NCI-H510A (cell line): ENCODE results near the gene TOR1AIP2.
"Not testable (repeated sequence)": the region's sequence is repeated elsewhere in the genome, so short reads cannot be mapped to it uniquely, and the experiment has no call there.

Source experiments
- DNase-seq: peaks from one replicate; lab custom pipeline; 2025; lab: John Stamatoyannopoulos, UW

The TOR1AIP2 gene

DNA sequence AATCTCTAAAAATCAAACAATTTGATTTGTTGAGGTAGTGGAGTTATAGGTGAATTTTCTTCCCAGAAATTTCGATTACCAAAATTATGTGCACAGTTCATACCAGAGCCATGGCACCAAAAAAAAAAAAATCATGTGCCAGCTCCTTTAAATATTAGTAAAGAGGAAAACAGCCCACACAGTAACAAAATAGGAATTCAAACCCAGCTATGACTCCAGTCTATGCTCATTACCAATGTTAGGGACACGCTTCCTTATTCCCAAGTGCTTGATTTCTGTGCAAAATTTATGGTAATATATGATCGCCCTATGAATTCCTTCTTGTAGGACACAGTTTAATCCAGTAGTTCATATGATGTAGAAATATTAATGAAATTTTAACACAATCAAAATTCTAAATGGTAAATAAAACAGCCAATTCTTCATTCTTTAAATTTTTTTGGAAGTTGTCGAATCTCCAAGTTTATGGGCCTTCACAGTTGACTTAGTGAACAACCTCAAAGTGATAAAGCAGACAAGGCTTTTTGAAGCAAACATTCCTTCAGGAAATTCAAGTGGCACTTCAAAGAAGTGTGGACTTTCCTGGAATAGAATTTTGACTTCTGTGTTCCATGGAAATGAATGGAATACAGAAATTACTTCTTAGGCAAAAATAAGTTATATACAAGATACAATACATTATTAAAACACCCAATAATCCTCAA, 1.9 kb downstream of the TOR1AIP2 start:
- DNase-seq, result no peak

DNA sequence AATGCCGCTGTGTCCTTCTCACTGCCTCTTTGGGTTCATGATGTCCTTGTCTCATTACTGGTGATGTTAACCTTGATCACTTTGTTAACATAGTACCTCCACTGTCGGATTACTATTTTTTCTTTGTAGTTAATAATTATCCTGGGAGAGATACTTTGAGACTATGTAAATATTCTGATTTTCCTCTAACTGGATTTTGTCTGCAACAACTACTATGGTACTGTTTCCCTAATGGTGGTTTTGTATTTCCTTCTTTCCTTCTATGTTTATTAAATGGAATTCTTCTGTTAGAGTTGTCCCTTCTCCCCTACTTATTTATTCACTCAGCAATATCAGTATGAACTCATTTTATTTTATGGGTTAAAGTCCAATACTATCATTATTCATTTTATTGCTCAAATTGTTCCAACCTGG, 4.2 kb downstream of the TOR1AIP2 start:
- DNase-seq, result no peak

DNA sequence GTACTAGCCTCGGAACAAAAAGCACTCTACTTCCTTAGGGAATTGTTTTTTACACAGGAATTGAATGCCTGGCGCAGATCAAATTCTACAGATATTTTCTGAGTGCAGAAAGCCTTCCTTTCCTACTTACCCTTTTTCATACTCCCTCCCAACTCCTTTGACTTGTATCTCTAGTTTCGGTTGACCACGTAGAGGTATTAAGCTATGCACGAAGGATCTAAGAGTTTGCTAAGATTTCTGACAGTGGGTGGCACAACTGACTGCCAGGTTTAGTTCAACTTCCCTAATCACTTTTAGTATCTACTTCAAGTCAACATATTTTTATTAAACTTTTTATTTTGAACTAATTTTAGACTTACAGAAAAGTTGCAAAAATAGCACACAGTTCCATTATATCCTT, 5.0 kb downstream of the TOR1AIP2 start:
- no peak for DNase-seq

- no peak for DNase-seq
Measured at GRCh38 chr1:179871940-179872339, 5.7 kb downstream of the TOR1AIP2 start.

DNA sequence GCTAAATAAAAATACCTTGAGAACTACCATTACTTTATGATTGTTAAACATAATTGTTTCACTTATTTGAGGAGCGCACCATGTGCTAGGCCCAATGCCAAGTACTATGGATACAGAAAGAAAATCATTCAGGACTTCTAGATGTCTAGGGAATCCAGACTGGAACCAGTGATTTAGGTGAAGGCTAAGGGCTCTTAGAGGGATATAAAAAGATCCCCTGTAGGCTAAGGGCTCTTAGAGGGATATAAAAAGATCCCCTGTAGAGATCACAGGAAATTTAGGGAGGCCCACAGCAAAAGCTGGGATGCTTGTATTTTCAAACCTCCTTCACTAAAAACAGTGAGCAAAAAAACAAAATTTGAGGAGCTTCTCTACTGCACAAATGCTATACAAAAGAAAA, 6.7 kb downstream of the TOR1AIP2 start:
- no peak for DNase-seq

- peak; percentile 10 for DNase-seq
Measured at GRCh38 chr1:179867493-179868330, 9.9 kb downstream of the TOR1AIP2 start.

DNA sequence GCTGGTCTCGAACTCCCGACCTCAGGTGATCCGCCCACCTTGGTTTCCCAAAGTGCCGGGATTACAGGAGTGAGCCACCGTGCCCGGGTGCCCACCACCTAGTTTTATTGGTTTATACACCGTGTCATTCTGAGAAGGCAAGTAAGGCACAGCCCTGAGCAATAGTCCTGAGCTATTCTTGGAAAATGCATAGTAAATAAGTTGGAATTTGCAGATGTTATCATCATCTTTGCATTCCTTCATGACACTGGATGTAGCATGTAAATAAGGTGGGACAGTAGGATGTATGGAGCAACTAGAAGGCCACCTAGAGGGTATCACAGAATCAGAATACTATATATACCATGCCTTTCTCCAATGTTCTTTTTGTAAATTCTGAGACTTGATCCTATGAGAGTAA, 11.0 kb downstream of the TOR1AIP2 start:
- DNase-seq, result no peak

- no peak for DNase-seq
Measured at GRCh38 chr1:179865377-179865776, 12.2 kb downstream of the TOR1AIP2 start.

DNA sequence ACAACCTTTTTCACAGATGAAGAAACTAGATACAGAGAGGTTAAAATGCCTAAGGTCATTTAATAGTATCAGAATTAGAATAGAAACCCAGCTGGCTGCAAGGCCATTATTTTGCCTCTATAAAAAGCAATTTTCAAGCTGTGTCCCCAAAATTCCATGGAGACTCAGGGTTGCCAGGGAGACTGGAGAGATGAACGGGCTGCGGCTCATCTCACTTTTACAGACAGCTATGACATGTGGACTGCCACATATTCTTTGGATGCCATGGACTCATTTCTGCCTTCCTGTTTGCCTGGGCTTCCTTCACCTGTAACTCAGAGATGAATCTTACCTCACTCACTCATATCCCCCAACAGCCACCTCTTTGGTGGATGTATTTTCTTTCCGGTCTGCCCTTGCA, 17.0 kb downstream of the TOR1AIP2 start:
- no peak for DNase-seq

GRCh38 chr1:179857009-179857408, 20.6 kb downstream of the TOR1AIP2 start:
- no peak for DNase-seq

DNA sequence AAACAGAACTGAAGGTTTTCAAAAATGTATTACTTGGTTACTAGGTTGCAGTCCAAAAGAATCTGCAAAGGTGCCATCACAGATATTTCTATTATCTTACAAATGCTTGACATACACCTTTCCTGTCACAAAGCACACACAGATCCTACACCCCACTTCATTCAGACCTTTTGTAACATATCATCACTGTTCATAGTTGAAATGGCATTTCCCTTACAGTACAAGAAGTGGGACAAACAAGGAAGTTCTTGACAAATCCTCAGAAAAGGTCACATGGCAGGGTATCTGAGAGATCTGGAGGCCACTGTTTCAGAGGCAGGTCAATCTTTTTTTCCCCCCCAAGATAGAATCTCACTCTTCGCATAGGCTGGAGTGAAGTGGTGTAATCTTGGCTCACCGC, 21.3 kb downstream of the TOR1AIP2 start:
- no peak for DNase-seq

- DNase-seq, result not testable (repeated sequence)
Measured at GRCh38 chr1:179855831-179856230, 21.8 kb downstream of the TOR1AIP2 start.

DNA sequence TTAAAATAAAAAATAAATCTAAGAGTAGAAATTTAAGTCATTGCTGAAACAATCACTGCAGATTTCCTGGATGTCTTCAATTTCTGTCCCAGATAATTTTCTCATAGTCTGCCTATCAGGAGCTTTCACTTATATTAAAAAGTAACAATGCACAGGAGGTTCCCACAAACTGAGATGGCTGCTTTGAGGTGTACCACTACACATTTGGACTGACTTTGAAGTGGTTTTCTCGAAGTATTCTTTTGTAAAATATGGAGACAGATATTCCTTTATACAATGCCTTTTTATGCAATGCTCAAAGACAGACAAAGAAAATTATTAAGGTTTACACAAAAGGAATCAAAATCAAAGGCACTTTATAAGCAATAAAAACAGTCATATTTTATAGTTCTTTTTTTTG, 24.5 kb downstream of the TOR1AIP2 start:
- DNase-seq, result no peak

DNA sequence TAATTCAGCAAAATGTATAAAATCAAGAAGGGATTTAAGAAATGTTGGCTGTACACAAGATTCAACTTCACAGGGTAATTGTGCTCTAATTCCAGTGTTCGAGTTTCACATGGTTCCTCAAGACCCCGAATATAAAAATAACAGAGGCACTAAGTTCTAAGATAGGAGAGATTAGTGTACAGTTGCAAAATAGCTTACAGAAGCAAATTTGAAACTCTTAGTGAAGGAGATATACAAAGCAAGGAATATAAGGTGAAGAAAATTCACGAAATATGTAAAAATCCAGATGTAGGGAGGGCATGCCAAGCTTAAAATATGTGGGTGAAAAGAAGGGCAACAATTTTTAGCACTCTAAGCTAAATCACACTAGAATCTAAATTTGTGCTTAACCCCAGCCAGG, 29.4 kb downstream of the TOR1AIP2 start:
- no peak for DNase-seq

DNA sequence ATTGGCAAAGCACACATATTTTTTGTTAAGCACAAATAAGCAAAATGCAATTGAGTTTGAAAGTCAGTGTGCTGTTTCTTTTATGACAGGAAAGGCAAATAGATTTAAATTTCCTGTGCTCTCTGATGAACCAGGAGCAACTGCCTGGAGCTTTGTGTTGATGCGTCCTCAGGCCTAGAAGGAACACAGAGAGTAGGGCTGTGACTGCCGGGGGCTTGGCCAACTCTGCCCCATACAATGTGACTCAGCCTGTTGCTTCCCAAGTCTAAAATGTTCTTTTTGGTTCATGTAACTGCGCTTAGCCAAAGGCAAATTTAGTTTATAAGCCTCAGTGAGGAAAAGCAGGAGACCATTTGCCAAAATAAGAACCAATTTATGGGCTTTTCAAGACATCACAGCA, 37.5 kb downstream of the TOR1AIP2 start:
- DNase-seq, result no peak

- DNase-seq, result not testable (repeated sequence)
Measured at GRCh38 chr1:179836686-179837445, 40.7 kb downstream of the TOR1AIP2 start.

DNA sequence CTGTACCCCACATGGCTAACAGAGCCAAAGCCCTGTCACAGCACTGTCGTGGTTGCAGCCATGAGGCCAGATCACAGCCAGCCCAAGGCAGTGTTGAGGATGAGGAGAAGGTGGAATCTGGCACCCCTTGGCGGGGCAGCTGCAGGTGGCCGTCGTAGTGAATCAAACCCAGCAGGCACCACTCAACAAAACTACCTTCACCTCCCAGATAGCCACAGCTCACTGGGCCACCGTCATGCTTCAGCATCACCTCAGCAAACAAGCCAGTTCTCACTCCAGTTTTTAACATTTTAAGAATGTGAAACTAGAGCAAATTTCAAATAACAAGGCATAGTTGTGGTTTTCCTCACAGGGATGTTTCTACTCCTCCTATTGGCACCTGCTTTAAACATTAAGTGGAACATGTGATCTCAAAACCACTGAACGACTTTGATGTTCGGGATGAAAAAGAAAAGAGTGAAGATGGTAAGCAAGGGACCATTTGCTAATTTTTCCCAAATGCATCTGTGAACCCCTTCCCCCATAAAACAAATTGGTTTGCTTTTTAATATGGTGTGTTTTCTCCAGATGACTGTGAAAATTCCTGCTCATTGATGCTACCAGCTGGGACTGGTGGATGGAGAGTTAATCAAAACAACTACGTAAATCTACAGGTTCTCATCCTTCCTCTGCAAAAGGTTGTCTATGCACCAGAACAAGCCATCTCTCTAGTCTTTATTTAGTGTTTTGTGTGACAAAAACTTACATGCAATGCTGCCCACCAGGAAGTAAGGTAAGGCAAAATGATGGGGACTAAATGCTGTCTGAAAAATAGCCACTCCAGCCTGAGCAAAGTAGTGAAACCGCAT, 45.5 kb downstream of the TOR1AIP2 start:
- no peak for DNase-seq

GRCh38 chr1:179831225-179831624, 46.4 kb downstream of the TOR1AIP2 start:
- DNase-seq, result peak; percentile 63

DNA sequence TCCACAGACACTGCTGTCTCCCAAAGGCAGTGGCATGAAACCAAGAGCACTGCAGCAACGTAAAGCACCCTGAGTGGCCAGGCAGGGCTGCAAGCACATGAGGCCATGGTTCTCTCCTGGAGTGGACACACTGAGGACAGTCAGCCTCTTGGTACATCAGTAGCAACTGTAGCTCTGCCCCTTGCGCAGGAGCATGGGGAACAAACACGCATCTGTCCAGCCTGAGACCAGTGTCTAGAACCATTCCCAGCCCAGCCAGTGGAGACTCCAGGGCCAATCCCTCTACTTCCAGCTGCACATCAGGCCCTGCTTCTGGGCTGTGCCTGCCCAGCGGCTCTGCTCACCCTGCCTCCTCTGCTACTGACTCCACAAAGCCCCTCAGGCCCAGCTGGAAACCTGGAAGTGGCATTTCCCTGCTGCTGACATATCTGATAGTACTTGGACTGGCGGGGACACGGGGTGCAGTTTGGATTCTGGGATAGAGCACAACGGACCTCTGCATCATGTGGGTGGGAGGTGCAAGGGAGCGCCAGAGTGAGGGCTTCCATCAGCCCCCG, 49.0 kb downstream of the TOR1AIP2 start:
- no peak for DNase-seq

DNA sequence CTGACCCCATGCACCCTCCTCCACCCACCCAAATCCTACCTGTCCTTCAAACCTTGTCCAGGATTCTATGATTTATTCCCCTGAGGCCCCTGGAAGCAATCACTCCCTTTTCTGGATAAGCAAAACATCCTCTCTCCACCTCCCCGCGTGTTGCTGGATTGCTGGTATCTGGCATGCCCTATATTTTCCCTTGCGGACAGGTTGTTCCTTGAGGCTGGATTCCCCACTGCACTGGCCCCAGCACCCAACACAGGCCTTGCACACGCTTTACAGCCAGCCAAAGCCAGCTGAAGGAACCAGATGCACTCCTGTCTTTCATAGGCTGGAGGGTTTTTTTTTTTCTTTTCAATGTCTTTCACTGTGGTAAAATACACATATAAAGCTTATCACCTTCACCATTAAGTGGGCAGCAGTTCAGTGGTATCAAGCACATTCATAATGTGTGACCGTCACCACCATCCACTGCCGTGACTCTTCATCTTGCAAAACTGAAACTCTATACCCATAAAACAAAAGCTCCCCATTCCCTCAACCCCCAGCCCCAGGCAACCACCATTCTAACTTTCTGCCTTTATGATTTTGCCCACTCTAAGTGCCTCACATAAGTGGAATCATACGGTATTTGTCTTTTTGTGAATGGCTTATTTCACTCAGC, 50.9 kb downstream of the TOR1AIP2 start:
- no peak for DNase-seq
